Thyroid gland (tissue), 4 donors: ENCODE data around the gene THRB. TPM values are rescaled to one million over a fixed set of nuclear protein-coding genes. Genes with fewer than 3 reads are reported as not detected.

Experiments used
- DNase-seq, 2 donors: peaks; one replicate each; pipeline ENCODE4 v3.0.0-alpha.2; 2019
- H3K27ac ChIP-seq, 3 donors: fragments of 200-600 bp; sonication (generic); 1 replicate in 2 of 3; 2 replicates in 1 of 3; pipeline ENCODE4 v1.5.1; 2016 to 2019; ENCODE audit warnings: mild to moderate bottlenecking in 1 of 3, moderate library complexity in 1 of 3
- H3K27me3 ChIP-seq: fragments of 200-600 bp; sonication (generic); one replicate; pipeline ENCODE4 v1.5.1; 2019
- H3K36me3 ChIP-seq, 2 donors: fragments of 200-600 bp; sonication (generic); one replicate each; pipeline ENCODE4 v1.5.1; 2016 to 2019
- H3K4me1 ChIP-seq, 2 donors: fragments of 200-600 bp; sonication (generic); one replicate each; pipeline ENCODE4 v1.5.1; 2017 to 2019
- H3K4me3 ChIP-seq, 3 donors: fragments of 200-600 bp; sonication (generic); replicated peaks in 1 of 3; 1 replicate in 2 of 3; 2 replicates in 1 of 3; pipeline ENCODE4 v1.5.1; 2016; ENCODE audit warnings: mild to moderate bottlenecking in 1 of 3
- H3K9me3 ChIP-seq: fragments of 200-600 bp; sonication (generic); one replicate; pipeline ENCODE4 v1.5.1; 2017
- CTCF ChIP-seq, 6 experiments: fragments of 200-600 bp in 3 of 6; fragments of 450-650 bp in 3 of 6; sonication (generic) in 3 of 6; IDR thresholded peaks; one replicate each; pipeline ENCODE4 v1.5.1; 2016 to 2019; ENCODE audit warnings: antibody characterized with exemption in 6 of 6, mild to moderate bottlenecking in 2 of 6, inconsistent platforms in 1 of 6, moderate library complexity in 1 of 6
- POLR2A ChIP-seq, 2 donors: fragments of 450-650 bp; IDR thresholded peaks; one replicate each; pipeline ENCODE4 v1.6.1; 2017; ENCODE audit warnings: antibody characterized with exemption in 2 of 2, mild to moderate bottlenecking in 2 of 2, moderate library complexity in 1 of 2
- WGBS, 2 donors: methylation state at CpG; one replicate each; pipeline ENCODE4 v1.1.5; 2017; 5-methylcytosine and 5-hydroxymethylcytosine counted together
- intact Hi-C: fragments of 100-400 bp; cut with DNase I; formaldehyde crosslinking; loops from one replicate; pipeline ENCODE4 v1.15.1; 2023
- total RNA-seq, 4 donors: library from RNA; depleted of rRNA; stranded (reverse); fragments of >200 nt; gene quantifications; one replicate each; pipeline ENCODE4 v1.2.3, GENCODE V29; 2016

The THRB gene
- total RNA-seq, 4 donors from 2014 or later = 11.1 to 33.2 (median 13.4) TPM

GRCh38 chr3:24227635-24228034 lies 267.0 kb downstream of the THRB start:
- Histone ChIP-seq H3K27ac (no peak overlapping the region), H3K4me3 (no peak overlapping the region), H3K9me3 (no peaks in the 10 kb centered on the region), H3K4me1 (peaks cover 0 to 8% of the 10 kb centered on the region in 2 donors), H3K36me3 (no peaks in the 10 kb centered on the region), H3K27me3 (no peaks in the 10 kb centered on the region)
- WGBS, 2 donors = 77 to 87% methylated on average over 3 of the region's 3 CpGs
- TF ChIP-seq POLR2A (IDR thresholded peaks at IDR 0.05) (no peak), CTCF (IDR thresholded peaks at IDR 0.05) (no peak)
- intact Hi-C loops = no loop called here
- no peak for DNase-seq

GRCh38 chr3:24226397-24226796 lies 268.3 kb downstream of the THRB start:
- no peak for DNase-seq
- no peak overlapping the region for H3K27ac ChIP-seq
- 90 to 91% methylated on average over 1 to 2 of the region's 2 CpGs for WGBS, 2 donors
- TF ChIP-seq CTCF (IDR thresholded peaks at IDR 0.05) (no peak), POLR2A (IDR thresholded peaks at IDR 0.05) (no peak)
- no peaks in the 10 kb centered on the region for H3K27me3 ChIP-seq
- intact Hi-C loops = no loop called here
- peaks cover 0 to 8% of the 10 kb centered on the region in 2 donors for H3K4me1 ChIP-seq
- H3K4me3 ChIP-seq = no peak overlapping the region
- no peaks in the 10 kb centered on the region for H3K9me3 ChIP-seq
- no peaks in the 10 kb centered on the region for H3K36me3 ChIP-seq

- TF ChIP-seq CTCF (IDR thresholded peaks at IDR 0.05) = no peak
- TF ChIP-seq POLR2A (IDR thresholded peaks at IDR 0.05) = no peak
- no peaks in the 10 kb centered on the region for H3K36me3 ChIP-seq
- no peaks in the 10 kb centered on the region for H3K9me3 ChIP-seq
- H3K27ac ChIP-seq = no peak overlapping the region
- no peak overlapping the region for H3K4me3 ChIP-seq
- intact Hi-C loops = no loop called here
- WGBS, 2 donors = 60 to 68% methylated on average over 5 of the region's 5 CpGs
- H3K27me3 ChIP-seq = no peaks in the 10 kb centered on the region
- DNase-seq = no peak
- peaks cover 0 to 18% of the 10 kb centered on the region in 2 donors for H3K4me1 ChIP-seq
Measured at GRCh38 chr3:24225385-24225950, 269.2 kb downstream of the THRB start.

- Histone ChIP-seq H3K27me3 (no peaks in the 10 kb centered on the region), H3K4me1 (peaks cover 0 to 20% of the 10 kb centered on the region in 2 donors), H3K9me3 (no peaks in the 10 kb centered on the region), H3K4me3 (no peak overlapping the region), H3K27ac (no peak overlapping the region), H3K36me3 (no peaks in the 10 kb centered on the region)
- WGBS, 2 donors = 85 to 91% methylated on average over 4 of the region's 4 CpGs
- intact Hi-C loops = no loop called here
- DNase-seq = no peak
- no peak for TF ChIP-seq POLR2A (IDR thresholded peaks at IDR 0.05)
- TF ChIP-seq CTCF (IDR thresholded peaks at IDR 0.05) = no peak
Measured at GRCh38 chr3:24224666-24225384, 269.8 kb downstream of the THRB start.

GRCh38 chr3:24222165-24222805 lies 272.4 kb downstream of the THRB start:
- Histone ChIP-seq H3K27me3 (no peaks in the 10 kb centered on the region), H3K27ac (no peak overlapping the region), H3K4me1 (peaks cover 0 to 20% of the 10 kb centered on the region in 2 donors), H3K4me3 (no peak overlapping the region), H3K9me3 (no peaks in the 10 kb centered on the region), H3K36me3 (no peaks in the 10 kb centered on the region)
- intact Hi-C loops = no loop called here
- DNase-seq = no peak
- WGBS, 2 donors = 71 to 78% methylated on average over 4 of the region's 4 CpGs
- TF ChIP-seq CTCF (IDR thresholded peaks at IDR 0.05) = no peak
- no peak for TF ChIP-seq POLR2A (IDR thresholded peaks at IDR 0.05)
